NCI-H128 (cell line): ENCODE results near the gene BLOC1S4.

Experiments used
- DNase-seq: peaks from one replicate; lab custom pipeline; 2025; ENCODE audit not compliant: unreplicated experiment; lab: John Stamatoyannopoulos, UW

BLOC1S4 gene

GRCh38 chr4:6761649-6762615, 46.0 kb downstream of the BLOC1S4 start:
- no peak for DNase-seq

GRCh38 chr4:6763330-6763851, 47.4 kb downstream of the BLOC1S4 start:
- no peak for DNase-seq

- DNase-seq: no peak
Measured at GRCh38 chr4:6764976-6765620, 49.1 kb downstream of the BLOC1S4 start.

- DNase-seq: no peak
Measured at GRCh38 chr4:6765703-6766102, 49.7 kb downstream of the BLOC1S4 start.
